ENCODE data around the gene PDE4B. TPM values are rescaled to one million over a fixed set of nuclear protein-coding genes. Genes with fewer than 3 reads are reported as not detected.

Gene PDE4B
- total and polyA plus RNA-seq, 2 of the 13 experiments (the other 11 are each of a cell fraction or from before 2014, with no cell fraction given) = not detected

GRCh38 chr1:66013371-66013770 is 220.7 kb downstream of the PDE4B start:
- no peak overlapping the region for H3K27ac ChIP-seq (ENCODE audit: extremely low read length, insufficient read depth, low read length)
- H3K4me3 ChIP-seq (replicated peaks in 1 of 3; ENCODE audit: insufficient read depth in 1 of 3, low read depth in 2 of 3, low read length in 3 of 3) = no peak overlapping the region
- in situ Hi-C loops (cut with HindIII; ENCODE audit: extremely low pct_ligation_motif_present, low pct_unique_long_range_greater_than_20kb) (no loop called here), intact Hi-C loops (cut with micrococcal nuclease; ENCODE audit: unreplicated experiment) (no loop called here)
- H3K9ac ChIP-seq (ENCODE audit: insufficient read depth, low read depth, low read length) = no peak overlapping the region
- POLR2A ChIA-PET = no interaction called here
- no peak for DNase-seq (ENCODE audit: low spot score)
- 14% methylated on average over 3 of the region's 3 CpGs for WGBS (ENCODE audit: low lambda C conversion rate)
- no TSS peak for BruUV-seq (replicated peaks)
- no peaks in the 10 kb centered on the region for H3K27me3 ChIP-seq (ENCODE audit: control insufficient read depth in 1 of 2, insufficient read depth in 2 of 2, low read length in 2 of 2)
- no peak overlapping the region for H2AFZ ChIP-seq (ENCODE audit: low read length)
- H4K20me1 ChIP-seq (ENCODE audit: insufficient read depth, low read length) = no peaks in the 10 kb centered on the region
- TF ChIP-seq CEBPB (IDR thresholded peaks at IDR 0.05; ENCODE audit: borderline replicate concordance, low read depth, low read length) = peak; percentile 53
- TF ChIP-seq TIGD3 (CRISPR knock-in tag; IDR thresholded peaks at IDR 0.05; ENCODE audit: borderline replicate concordance) = no peak
- CTCF ChIA-PET (ENCODE audit: low intra/inter-chr PET ratio, low total read pairs) = no interaction called here
- FAIRE-seq = no peak
- no peak for ATAC-seq
- H3K9me3 ChIP-seq (ENCODE audit: low read length) = no peaks in the 10 kb centered on the region; the same call in 1 of the 2 replicates
- H3K4me2 ChIP-seq (ENCODE audit: low read depth, low read length) = no peak overlapping the region
- H3K36me3 ChIP-seq (replicated peaks in 1 of 2; ENCODE audit: control insufficient read depth in 1 of 2, insufficient read depth in 2 of 2, low read length in 2 of 2) = no peaks in the 10 kb centered on the region
- H3K4me1 ChIP-seq (ENCODE audit: insufficient read depth, low read length) = no peaks in the 10 kb centered on the region
- no peaks in the 10 kb centered on the region for H3K79me2 ChIP-seq (ENCODE audit: insufficient read depth, low read length)

- CTCF ChIA-PET (ENCODE audit: low intra/inter-chr PET ratio, low total read pairs) = no interaction called here
- no peaks in the 10 kb centered on the region for H4K20me1 ChIP-seq (ENCODE audit: insufficient read depth, low read length)
- H3K36me3 ChIP-seq (replicated peaks in 1 of 2; ENCODE audit: control insufficient read depth in 1 of 2, insufficient read depth in 2 of 2, low read length in 2 of 2) = no peaks in the 10 kb centered on the region
- WGBS (ENCODE audit: low lambda C conversion rate) = 7% methylated on average over 2 of the region's 2 CpGs
- H3K4me1 ChIP-seq (ENCODE audit: insufficient read depth, low read length) = no peaks in the 10 kb centered on the region
- no peaks in the 10 kb centered on the region for H3K79me2 ChIP-seq (ENCODE audit: insufficient read depth, low read length)
- no peaks in the 10 kb centered on the region for H3K27me3 ChIP-seq (ENCODE audit: control insufficient read depth in 1 of 2, insufficient read depth in 2 of 2, low read length in 2 of 2)
- BruUV-seq (replicated peaks) = no TSS peak
- H3K9ac ChIP-seq (ENCODE audit: insufficient read depth, low read depth, low read length) = no peak overlapping the region
- peak in 1 of 2 experiments; percentile 87; a peak in 3 of 4 replicates for TF ChIP-seq REST (IDR thresholded peaks at IDR 0.05; ENCODE audit: borderline replicate concordance in 1 of 2, low read depth in 1 of 2, low read length in 2 of 2)
- no peak for TF ChIP-seq ZNF280D (CRISPR knock-in tag; IDR thresholded peaks at IDR 0.05)
- TF ChIP-seq ZBTB8A (CRISPR knock-in tag; IDR thresholded peaks at IDR 0.05; ENCODE audit: borderline replicate concordance, low read depth) = no peak
- no peak overlapping the region for H2AFZ ChIP-seq (ENCODE audit: low read length)
- intact Hi-C loops (cut with micrococcal nuclease; ENCODE audit: unreplicated experiment) = no loop called here
- POLR2A ChIA-PET = no interaction called here
- peaks cover 30% of the 10 kb centered on the region for H3K9me3 ChIP-seq (ENCODE audit: low read length)
- no peak overlapping the region for H3K4me3 ChIP-seq (replicated peaks in 1 of 3; ENCODE audit: insufficient read depth in 1 of 3, low read depth in 2 of 3, low read length in 3 of 3)
- FAIRE-seq (no peak), DNase-seq (ENCODE audit: low spot score) (no peak), ATAC-seq (no peak)
- no peak overlapping the region for H3K4me2 ChIP-seq (ENCODE audit: low read depth, low read length)
- H3K27ac ChIP-seq (ENCODE audit: extremely low read length, insufficient read depth, low read length) = no peak overlapping the region
- in situ Hi-C loops (cut with HindIII; ENCODE audit: extremely low pct_ligation_motif_present, low pct_unique_long_range_greater_than_20kb) = no loop called here
Measured at GRCh38 chr1:66022904-66023620, 230.4 kb downstream of the PDE4B start.

Measured in HepG2 (cell line).